HG02840 (cell line): ENCODE measurements around the gene CLTCL1.

Source experiments
- ATAC-seq: cut with Tn5 transposase; IDR thresholded peaks from one replicate; pipeline ENCODE4 v1.9.1; 2021; ENCODE audit warnings: mild to moderate bottlenecking, moderate library complexity, moderate number of reproducible peaks; ENCODE audit not compliant: unreplicated experiment, low FRiP score

Gene CLTCL1

GRCh38 chr22:19201130-19201868, 90.2 kb downstream of the CLTCL1 start:
- no peak for ATAC-seq

GRCh38 chr22:19199479-19199878, 92.0 kb downstream of the CLTCL1 start:
- no peak for ATAC-seq

GRCh38 chr22:19197997-19198865, 93.3 kb downstream of the CLTCL1 start:
- no peak for ATAC-seq

DNA sequence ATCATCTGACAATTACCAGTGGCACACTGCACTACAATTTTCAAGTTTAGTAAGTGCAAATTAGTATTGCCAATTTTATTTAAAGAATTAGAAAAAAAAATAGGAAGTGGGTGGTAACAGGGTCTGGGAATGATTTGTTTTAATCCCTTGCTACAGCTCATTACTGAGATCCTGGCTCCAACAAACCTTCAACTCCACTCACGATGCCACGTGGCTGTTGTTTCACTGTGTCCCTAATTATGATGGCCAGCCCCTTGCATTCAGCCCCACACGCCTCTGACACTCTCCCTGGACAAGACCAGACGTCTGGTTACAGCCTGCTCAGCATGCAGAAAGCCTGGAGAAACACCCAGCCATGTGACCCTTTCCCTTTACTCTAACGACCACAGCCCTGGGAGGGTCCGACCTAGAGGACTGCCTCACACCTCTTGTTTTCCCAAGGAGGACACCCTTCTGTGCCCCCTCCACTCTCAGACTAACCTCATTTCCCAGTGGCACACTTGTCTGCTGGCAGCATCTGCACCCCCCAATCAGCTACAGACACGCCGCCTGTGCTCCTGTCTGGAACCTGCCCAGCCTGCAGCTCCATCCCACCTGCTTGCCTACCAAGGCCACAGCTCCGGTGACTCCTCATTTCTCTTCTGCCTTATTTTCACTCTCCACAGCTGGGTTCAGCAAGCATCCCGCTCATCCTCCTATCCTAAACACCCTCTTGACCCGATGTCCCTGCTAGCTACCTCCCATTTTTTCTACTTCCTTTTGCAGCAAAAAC, 94.5 kb downstream of the CLTCL1 start:
- ATAC-seq: no peak

DNA sequence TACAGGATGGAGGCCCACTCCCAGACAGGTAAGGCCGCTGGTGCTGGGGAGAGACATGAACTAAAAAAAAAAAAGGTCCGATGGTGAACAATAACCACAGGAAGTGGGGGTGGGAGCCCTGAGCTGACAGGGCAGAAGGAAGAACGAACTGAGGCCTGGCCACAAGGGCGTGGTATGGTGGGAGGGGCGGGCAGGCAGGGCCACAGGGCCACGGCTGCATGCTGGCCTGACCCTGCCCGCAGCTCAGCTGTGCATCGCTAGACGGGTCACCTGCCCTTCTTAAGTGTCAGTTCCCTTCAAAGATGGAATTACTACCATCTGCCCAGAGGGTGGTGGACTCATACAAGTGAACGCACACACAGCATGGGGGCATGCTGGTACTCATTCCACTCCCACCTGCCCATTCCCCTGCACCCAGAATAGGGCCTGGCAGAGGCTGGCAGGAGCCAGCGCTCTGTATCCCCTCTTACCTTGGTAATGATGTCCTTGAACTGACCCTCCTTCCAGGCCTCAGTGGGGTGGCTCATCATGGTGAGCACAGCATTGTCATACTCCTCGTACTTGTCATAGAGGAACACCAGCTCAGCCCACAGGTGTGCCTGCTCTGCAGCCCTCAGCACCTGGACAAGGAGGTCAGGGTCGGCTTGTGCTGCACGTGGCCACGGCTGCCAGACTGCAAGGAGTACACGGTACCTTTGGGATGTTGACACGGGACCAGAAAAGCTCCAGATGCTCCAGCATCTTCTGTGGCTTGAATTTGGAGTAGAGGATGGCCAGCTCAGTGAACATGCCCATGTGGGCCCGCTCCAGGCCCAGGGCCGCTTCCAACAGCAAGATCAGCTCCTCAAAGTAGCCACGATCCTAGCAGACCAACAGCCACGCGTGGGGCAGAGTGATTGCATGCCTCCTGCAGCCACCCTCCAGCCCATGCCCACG, 95.5 kb downstream of the CLTCL1 start:
- no peak for ATAC-seq

- ATAC-seq: no peak
These were observed 96.6 kb downstream of the CLTCL1 start for GRCh38 chr22:19194766-19195536.

DNA sequence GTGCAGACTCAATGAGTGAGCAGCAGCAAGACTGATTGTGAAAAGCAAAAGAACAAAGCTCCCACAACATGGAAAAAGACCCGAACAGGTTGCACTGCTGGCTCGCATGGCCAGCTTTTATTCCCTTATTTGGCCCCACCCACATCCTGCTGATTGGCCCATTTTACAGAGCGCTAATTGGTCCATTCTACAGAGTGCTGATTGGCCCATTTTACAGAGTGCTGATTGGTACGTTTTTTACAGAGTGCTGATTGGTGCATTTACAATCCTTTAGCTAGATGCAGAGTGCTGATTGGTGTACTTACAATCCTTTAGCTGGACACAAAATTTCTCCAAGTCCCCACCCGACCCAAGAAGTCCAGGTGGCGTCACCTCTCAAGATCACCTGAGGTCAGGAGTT, 97.6 kb downstream of the CLTCL1 start:
- no peak for ATAC-seq

DNA sequence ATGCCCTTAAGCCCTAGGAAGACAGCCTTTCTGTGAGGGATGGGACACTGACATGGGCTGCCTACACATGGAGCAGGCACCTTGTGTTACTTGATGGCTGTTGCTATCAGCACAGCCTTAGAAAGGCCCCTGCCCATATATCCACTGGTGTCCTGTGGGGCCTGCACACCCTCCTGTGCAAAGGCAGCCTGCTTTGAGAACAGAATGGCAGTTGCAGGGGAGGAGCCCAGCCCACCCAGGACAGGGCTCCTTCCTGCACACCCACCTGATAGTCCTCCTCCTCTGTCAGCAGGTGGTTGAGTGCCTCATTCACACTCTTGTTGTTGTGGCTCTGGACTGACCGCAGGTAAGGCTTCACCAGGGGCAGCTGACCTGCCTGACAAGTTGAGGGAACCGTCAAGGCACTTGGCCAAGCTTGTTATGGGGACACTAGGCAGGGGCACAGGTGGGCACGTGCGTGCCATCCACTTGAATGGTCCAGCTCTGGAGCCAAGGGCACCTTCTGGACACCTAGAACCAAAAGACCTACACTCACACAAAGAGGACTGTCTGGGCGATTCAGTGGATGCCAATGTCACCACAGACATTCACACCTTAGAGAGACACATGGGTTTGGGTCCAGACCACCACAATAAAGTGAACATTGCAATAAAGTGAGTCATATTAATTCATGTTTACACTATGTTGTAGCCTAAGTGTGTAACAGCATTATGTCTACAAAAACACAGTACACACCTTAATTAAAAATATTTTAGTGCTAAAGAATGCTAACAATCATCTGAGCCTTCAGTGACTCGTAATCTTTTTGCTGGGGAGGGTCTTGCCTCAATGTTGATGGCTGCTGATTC, 103.6 kb downstream of the CLTCL1 start:
- ATAC-seq: no peak

DNA sequence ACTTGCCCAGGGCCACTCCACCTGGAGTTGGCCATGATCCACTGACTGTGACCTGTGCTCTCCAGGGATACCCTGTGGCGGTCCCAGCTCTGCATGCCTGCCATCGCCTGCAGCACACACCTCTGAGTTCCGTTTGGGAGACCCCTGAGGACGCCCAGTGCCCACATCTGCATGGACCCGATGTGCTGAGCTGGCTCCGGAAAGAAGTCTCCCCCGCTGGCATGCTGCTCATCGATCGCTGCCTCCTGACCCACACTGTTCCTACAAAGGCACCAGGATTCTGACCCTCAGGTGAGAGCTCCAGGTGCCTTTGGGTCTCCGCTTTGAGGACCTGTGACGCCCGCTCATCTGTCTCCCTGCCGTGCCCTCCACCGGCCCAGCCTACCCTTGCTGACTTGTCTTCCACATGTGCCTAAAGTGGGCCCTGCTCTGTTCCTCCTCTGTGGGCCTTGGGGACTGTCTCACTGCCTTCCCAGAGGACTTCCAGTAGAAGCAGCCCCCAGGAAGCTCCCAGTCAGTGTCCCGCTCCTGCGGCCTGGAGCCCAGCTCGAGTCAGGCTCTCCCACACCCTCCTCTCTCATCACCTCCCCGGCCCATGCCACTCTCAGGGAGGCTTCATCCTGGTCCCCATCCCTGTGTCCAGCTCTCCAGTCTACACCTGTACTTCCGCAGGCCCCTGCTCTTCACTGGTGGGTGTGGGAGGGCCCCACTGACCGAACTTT, 107.1 kb downstream of the CLTCL1 start:
- ATAC-seq: no peak

DNA sequence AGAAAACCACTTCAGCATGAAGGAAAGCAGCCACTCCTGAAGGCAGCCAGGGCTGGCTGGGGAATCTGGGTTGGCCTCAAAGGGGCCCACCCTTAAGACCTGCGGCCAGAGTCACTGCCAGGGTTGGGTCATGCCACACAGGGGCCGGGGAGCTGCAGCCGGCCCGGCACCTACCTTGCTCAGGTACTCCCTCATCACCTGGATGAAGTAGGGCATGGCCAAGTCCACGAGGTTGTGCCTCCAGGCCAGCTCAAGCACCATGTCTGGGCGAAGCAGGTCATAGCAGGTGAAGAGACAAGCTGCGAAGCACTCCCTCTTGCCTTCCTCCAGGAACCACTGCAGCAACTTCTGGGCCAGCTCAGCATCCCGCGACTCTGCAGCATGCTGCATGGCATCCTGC, 108.3 kb downstream of the CLTCL1 start:
- no peak for ATAC-seq

DNA sequence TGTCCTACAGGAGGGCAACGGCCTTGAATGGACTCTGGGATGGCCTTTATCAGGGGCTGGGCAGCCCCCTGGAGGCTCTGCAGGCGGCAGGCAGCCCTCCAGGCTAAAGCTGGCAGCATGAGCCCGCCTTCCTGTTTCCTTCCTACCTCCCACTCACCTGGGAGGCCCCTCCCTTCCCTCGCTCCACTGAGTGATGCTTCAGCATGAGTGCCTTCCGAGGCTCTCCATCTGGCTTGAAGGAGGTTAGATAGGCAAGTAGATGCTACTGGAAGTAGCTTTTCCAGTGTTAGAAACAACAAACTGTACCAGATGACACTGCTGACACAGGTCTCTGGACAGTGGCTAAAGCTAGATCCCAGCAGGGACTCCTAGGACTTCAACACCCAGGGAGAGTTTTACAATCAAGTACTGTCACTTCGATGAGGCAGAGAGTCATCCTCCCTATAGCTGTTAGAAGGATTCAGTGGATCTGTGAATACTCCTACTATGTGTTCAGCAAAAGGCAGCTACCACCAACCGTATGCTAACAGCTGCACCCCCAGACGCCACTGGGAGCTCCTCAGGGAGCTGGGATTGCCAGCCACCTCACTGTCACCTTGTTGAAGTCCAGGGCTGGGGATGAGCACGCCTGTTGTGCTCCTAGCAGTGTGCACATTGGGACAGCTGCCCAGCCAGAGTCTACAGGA, 108.9 kb downstream of the CLTCL1 start:
- ATAC-seq: no peak

DNA sequence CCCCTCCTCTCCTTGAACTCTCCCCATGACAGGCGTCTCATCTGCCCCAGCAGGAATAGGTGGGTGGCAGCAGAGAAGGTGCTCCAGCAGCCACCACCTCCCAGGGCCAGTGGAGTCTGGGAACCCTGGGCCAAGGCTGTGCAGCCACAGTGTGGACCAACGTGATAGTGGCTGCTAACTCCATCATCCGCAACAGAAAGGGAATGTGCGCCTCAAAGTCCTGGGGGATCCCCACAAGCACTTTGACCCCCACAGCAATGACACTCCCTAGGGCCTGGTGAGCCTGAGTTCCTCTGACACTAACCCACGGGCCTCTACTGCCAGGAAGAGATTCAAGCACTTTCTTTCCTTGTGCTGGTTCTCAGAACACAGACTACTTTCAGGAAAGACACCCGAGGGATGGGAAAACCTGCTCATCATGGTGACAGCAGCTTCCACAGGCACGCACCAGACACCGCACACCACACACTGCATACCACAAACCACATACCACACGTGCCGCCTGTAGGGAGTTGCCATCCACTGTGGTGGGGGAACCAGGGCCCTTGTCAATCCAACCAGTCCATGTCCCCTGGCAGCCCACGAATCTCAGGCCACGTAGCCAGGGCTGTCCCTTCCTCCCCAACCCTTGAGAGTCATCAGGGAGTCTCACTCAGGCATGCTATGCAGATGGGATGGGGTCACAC, 109.6 kb downstream of the CLTCL1 start:
- no peak for ATAC-seq

- ATAC-seq: no peak
These were observed 110.6 kb downstream of the CLTCL1 start for GRCh38 chr22:19180740-19181410.

DNA sequence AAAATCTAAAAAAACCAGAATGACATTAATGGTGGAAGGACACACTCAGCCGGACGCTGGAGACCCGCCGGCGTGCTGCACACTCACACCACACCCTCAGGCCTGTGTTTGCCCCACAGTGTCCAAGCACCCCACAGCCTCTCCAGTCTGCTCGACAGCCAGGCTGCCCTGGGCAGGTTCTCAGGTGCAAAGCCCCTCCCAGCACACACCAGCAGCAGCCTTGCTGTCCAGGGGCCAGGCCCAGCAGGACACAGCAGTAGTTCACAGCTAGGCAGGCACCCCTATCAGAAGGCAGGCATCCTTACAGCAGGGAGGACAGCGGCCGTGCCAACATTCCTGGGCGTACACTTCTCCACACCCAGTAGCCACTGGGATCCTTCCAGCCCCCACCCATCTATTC, 111.3 kb downstream of the CLTCL1 start:
- ATAC-seq: no peak

DNA sequence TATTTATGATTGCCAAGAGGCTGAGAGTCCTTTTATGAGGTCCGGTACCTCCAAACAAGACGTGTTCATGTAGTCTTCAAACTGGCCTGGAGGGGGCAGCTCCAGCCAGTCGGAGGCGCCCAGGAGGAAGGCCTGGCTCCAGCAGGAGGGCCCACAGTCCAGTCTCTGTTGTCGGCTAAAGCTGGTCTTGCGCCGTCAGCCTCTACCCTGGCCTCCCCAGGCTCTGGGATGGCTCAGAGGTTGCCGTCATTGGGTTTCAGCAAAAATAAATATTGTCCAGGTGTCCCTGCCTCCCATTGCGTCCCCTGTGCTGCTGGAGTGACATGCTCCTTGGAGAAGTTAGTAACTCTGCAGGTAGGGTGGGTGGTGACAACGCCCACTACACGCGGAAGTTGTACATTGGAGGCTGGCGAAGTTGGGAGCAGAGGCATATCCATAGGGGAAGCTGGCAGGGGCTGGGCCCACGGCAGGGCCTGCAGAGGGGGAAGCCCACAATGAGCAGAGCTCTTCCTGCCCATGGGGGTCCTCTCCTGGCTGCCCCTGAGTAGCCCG, 111.9 kb downstream of the CLTCL1 start:
- ATAC-seq: no peak
